Measurements from ENCODE around the gene RETSAT. TPM values are rescaled to one million over a fixed set of nuclear protein-coding genes. Genes with fewer than 3 reads are reported as not detected.
A peak's percentile ranks its signal among the peaks of the same experiment; 100 is the strongest.

The RETSAT gene
- 20.7 TPM for polyA plus RNA-seq (2012; ENCODE audit: insufficient read depth, insufficient read length, low read depth)

DNA sequence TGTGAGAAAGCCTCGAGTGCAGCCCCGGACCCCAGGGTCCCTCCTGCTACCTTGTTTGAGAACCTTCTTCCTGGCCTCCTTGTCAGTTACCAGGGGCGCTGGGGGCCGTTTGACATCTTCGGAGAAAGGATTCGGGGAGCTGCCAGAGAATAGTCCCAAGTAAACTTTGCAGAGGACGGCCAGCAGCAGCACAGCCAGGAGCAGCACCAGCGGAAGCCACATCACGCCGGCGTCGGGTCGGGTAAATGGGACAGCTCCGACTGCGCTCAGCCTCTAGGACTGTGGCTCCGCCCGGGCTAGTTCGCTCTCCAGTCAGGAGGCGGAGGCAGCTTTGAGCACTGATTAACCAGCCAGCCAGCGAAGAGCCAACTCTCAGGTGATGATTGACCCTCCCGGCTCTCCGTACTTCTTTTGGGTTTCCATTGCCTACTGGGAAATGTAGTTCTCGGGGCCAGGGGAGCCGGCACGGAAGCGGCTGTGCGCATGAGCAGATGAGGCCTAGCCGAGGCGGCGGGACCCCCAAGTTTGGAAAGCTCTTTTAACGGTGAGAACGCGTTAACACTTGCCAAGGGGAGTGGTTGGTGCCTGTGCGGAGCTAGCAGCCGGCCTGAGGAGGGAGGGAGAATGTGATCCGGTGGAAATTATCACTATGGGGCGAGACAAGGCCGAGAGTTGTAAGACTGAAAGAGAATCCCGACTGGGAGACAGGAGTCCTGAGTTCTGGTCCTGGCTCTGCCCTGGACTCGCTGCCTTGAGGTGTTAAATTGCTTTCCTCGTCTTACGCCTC lies at the start of gene RETSAT, which contains the start of gene ELMOD3:
Gene RETSAT (minus strand): TSS at position 243 of the 787 bp plus-strand sequence. CDS start 21 bp downstream, at position 222.
Gene ELMOD3 (plus strand): TSS at position 484 of the 787 bp plus-strand sequence. CDS start 2,430 bp downstream, outside the sequence.
- H3K4me3 ChIP-seq (ENCODE audit: low read depth, low read length), result peak within 1 kb of the TSS; percentile 91

GRCh38 chr2:85401844-85402243 lies 47.5 kb upstream of the RETSAT start:
- no peaks in the 10 kb centered on the region for H3K4me1 ChIP-seq
- H3K36me3 ChIP-seq, result no peaks in the 10 kb centered on the region
- no peak overlapping the region for H3K4me3 ChIP-seq (ENCODE audit: low read depth, low read length)
- no peaks in the 10 kb centered on the region for H3K9me3 ChIP-seq
- no peak for DNase-seq
- H3K27me3 ChIP-seq, result no peaks in the 10 kb centered on the region
- TF ChIP-seq CTCF (IDR thresholded peaks at IDR 0.05; ENCODE audit: low read depth, low read length), result no peak

More for the DNA sequence above, at the start of gene RETSAT, which contains the start of gene ELMOD3:
- no peaks in the 10 kb centered on the region for H3K9me3 ChIP-seq
- no peaks in the 10 kb centered on the region for H3K36me3 ChIP-seq
- DNase-seq, result peak; percentile 94
- H3K4me1 ChIP-seq, result no peaks in the 10 kb centered on the region
- H3K27me3 ChIP-seq, result no peaks in the 10 kb centered on the region
- no peak for TF ChIP-seq CTCF (IDR thresholded peaks at IDR 0.05; ENCODE audit: low read depth, low read length)

GRCh38 chr2:85401464-85401805 lies 47.1 kb upstream of the RETSAT start:
- H3K36me3 ChIP-seq, result no peaks in the 10 kb centered on the region
- no peaks in the 10 kb centered on the region for H3K9me3 ChIP-seq
- H3K27me3 ChIP-seq, result no peaks in the 10 kb centered on the region
- DNase-seq, result no peak
- no peak for TF ChIP-seq CTCF (IDR thresholded peaks at IDR 0.05; ENCODE audit: low read depth, low read length)
- H3K4me3 ChIP-seq (ENCODE audit: low read depth, low read length), result no peak overlapping the region
- H3K4me1 ChIP-seq, result no peaks in the 10 kb centered on the region

DNA sequence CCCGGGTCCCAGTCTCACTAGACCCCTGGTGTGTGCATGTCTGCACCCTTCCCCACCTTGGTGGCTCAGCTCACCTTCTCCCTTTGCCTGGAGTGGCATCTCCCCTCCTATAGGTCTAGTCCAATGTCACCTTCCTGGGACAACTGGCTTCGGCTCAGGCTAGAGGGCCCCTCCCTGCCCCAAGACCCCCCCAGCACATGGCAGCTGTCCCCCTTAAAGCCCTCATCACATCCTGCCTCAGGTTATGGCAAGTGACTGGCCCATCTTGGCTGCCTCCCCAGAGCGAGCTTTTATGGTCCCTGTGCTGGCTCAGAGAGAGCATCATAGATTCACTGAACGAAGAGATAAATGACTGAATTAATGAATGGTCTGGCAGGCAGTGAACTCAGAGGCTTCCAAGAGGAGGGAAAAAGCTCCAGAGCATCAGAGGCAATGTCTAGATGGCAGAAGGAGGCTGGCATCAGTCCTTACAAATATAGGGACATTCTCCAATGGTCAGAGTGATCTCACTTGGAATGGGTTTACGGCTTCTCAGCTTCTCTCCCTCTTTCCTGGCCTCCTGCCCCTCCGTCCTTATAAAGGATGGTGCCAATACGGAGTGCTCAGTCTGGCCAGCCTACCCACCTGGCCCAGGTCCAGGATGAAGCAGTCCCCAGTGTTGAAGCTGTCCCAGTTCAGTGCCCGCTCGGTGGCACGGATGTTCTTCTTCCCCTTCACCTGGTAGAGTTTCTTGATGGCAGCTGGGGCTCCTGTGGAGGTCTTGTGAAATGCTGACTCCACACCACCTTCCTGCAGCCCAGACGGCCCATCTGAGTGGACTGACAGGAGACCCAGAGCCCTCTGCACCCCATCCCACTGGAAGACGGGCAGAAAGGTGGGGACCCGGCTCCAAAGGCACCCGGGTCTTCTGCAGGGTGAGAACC lies 46.5 kb upstream of the RETSAT start:
- Histone ChIP-seq H3K9me3 (no peaks in the 10 kb centered on the region), H3K4me1 (no peaks in the 10 kb centered on the region), H3K27me3 (no peaks in the 10 kb centered on the region), H3K36me3 (no peaks in the 10 kb centered on the region), H3K4me3 (ENCODE audit: low read depth, low read length) (no peak overlapping the region)
- no peak for DNase-seq
- no peak for TF ChIP-seq CTCF (IDR thresholded peaks at IDR 0.05; ENCODE audit: low read depth, low read length)

GRCh38 chr2:85400023-85400422 lies 45.7 kb upstream of the RETSAT start:
- no peaks in the 10 kb centered on the region for H3K27me3 ChIP-seq
- no peaks in the 10 kb centered on the region for H3K4me1 ChIP-seq
- no peak overlapping the region for H3K4me3 ChIP-seq (ENCODE audit: low read depth, low read length)
- H3K36me3 ChIP-seq, result no peaks in the 10 kb centered on the region
- no peak for DNase-seq
- no peak for TF ChIP-seq CTCF (IDR thresholded peaks at IDR 0.05; ENCODE audit: low read depth, low read length)
- no peaks in the 10 kb centered on the region for H3K9me3 ChIP-seq
